OCI-LY7 (cell line): Measurements from ENCODE around the gene DOCK1. TPM values are rescaled to one million over a fixed set of nuclear protein-coding genes. Genes with fewer than 3 reads are reported as not detected.

Source experiments
- BruUV-seq: library from RNA; stranded (reverse); fragments of 400-500 nt; replicated peaks from 2 replicates; lab custom pipeline; 2021; lab: Mats Ljungman, UMichigan
- CTCF ChIA-PET: fragments of 300-600 bp; sonication (Branson Sonifier 250); formaldehyde crosslinking; loops from one replicate; lab custom pipeline; 2022; ENCODE audit warnings: antibody characterized with exemption; ENCODE audit not compliant: unreplicated experiment; lab: Charles Lee
- POLR2A ChIA-PET: fragments of 300-600 bp; sonication (Branson Sonifier 250); formaldehyde crosslinking; loops from one replicate; lab custom pipeline; 2022; ENCODE audit warnings: antibody characterized with exemption; lab: Charles Lee
- DNase-seq: peaks from one replicate; pipeline ENCODE4 v3.0.0-alpha.2; 2015; ENCODE audit warnings: low spot score
- H2AFZ ChIP-seq: fragments of 200-600 bp; sonication (generic), shearing (Covaris generic); 2 replicates; pipeline ENCODE4 v1.6.1; 2014; ENCODE audit warnings: mild to moderate bottlenecking, antibody characterized with exemption, low read length, moderate library complexity
- H3K27ac ChIP-seq: fragments of 200-600 bp; sonication (generic); 2 replicates; pipeline ENCODE4 v1.5.1; 2014; ENCODE audit warnings: mixed run types, low read depth, mild to moderate bottlenecking, moderate library complexity, low read length, inconsistent platforms; ENCODE audit not compliant: poor library complexity, severe bottlenecking
- H3K36me3 ChIP-seq: fragments of 200-600 bp; sonication (generic); 2 replicates; pipeline ENCODE4 v1.6.1; 2014; ENCODE audit warnings: mild to moderate bottlenecking, antibody characterized with exemption, low read length, moderate library complexity, mixed read lengths; ENCODE audit not compliant: insufficient read depth
- H3K4me1 ChIP-seq: fragments of 200-600 bp; sonication (generic); 2 replicates; pipeline ENCODE4 v1.5.1; 2014; ENCODE audit warnings: mild to moderate bottlenecking, low read length; ENCODE audit not compliant: insufficient read depth, poor library complexity, severe bottlenecking
- H3K4me2 ChIP-seq: fragments of 200-600 bp; sonication (generic); 2 replicates; pipeline ENCODE4 v1.6.1; 2014; ENCODE audit warnings: mild to moderate bottlenecking, low read length
- H3K4me3 ChIP-seq: fragments of 200-600 bp; sonication (generic); 2 replicates; pipeline ENCODE4 v1.5.1; 2014; ENCODE audit warnings: mild to moderate bottlenecking, low read depth, low read length; ENCODE audit not compliant: poor library complexity, severe bottlenecking
- H3K79me2 ChIP-seq: fragments of 200-600 bp; sonication (generic); 2 replicates; pipeline ENCODE4 v1.6.1; 2016; ENCODE audit warnings: low read depth, mild to moderate bottlenecking, low read length, moderate library complexity, mixed read lengths; ENCODE audit not compliant: insufficient read depth
- H3K9me2 ChIP-seq: fragments of 200-600 bp; sonication (generic); 2 replicates; pipeline ENCODE4 v1.6.1; 2016; ENCODE audit warnings: mild to moderate bottlenecking, low read length, mixed read lengths; ENCODE audit not compliant: insufficient read depth
- H3K9me3 ChIP-seq: fragments of 200-600 bp; sonication (generic); 2 replicates; pipeline ENCODE4 v1.6.1; 2014; ENCODE audit warnings: mild to moderate bottlenecking, mixed run types, low read length, mixed read lengths
- H4K20me1 ChIP-seq: fragments of 200-600 bp; sonication (generic); 2 replicates; pipeline ENCODE4 v1.6.1; 2014; ENCODE audit warnings: mild to moderate bottlenecking, antibody characterized with exemption, low read length, moderate library complexity, mixed read lengths; ENCODE audit not compliant: insufficient read depth
- EZH2phosphoT487 ChIP-seq: fragments of 200-600 bp; sonication (generic); IDR thresholded peaks from 2 replicates; pipeline ENCODE4 v1.6.1; 2018; ENCODE audit warnings: low read depth, borderline replicate concordance, mild to moderate bottlenecking, mixed run types, antibody characterized with exemption, low read length, moderate library complexity, mixed read lengths
- intact Hi-C: fragments of 100-400 bp; cut with micrococcal nuclease; formaldehyde crosslinking; loops from one replicate; pipeline ENCODE4 v1.10.0; 2022; ENCODE audit not compliant: unreplicated experiment
- total RNA-seq, 2 experiments: library from RNA; depleted of rRNA in 1 of 2; stranded (reverse); fragments of >200 nt in 1 of 2; shearing (Covaris generic) in 1 of 2; gene quantifications; 2 replicates each; pipeline ENCODE4 v1.2.3, GENCODE V29; 2014 to 2022
- TF ChIP-seq, protein P1 (sequence below): fragments of 200-600 bp; sonication (generic); conservative IDR thresholded peaks from 2 replicates; pipeline ENCODE4 v1.5.1; 2014; ENCODE audit warnings: mild to moderate bottlenecking, antibody characterized with exemption, low read length, moderate library complexity, mixed read lengths

Gene DOCK1
- total RNA-seq, 2 experiments from 2014 or later = not detected

DNA sequence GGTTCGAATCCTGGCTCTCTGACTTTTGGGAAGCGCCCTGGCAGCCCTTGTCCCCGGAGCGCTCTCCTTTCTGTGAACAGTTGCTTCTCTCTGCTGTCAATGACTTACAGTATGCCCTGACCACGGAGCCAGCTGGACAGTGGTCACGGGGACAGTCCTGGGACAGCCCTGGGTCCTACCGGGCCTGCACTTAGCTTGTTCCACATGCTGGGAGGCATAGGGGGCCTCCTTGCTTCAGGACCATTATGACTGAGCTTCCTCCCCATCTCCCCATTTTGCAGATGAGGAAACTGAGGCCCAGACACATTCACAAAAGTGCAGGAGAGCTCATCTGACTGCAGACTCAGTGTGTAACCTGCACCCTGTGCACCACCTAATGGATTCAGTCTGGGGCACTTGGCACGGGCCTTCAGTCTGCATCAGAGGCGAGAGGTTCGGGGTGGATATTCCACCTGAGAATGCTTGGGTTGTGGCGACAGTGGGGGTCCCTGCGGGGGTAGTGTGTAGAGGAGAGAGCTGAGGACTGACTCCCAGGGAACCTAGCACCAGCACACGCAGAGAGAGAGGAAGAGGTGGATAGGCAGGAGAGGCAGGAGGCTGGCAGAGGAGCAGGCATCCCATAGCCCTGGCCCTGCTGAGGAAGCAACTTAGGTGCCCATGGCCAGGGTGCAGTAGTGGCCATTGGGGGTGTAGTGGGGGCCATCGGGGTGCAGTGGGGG lies 1.6 kb downstream of the DOCK1 start:
- Histone ChIP-seq H3K36me3 (no peaks in the 10 kb centered on the region), H4K20me1 (no peaks in the 10 kb centered on the region), H2AFZ (no peak overlapping the region), H3K4me1 (no peaks in the 10 kb centered on the region), H3K9me3 (no peaks in the 10 kb centered on the region), H3K79me2 (no peaks in the 10 kb centered on the region), H3K9me2 (no peaks in the 10 kb centered on the region), H3K4me3 (no peak overlapping the region), H3K4me2 (no peak overlapping the region), H3K27ac (no peak overlapping the region)
- no TSS peak for BruUV-seq
- no peak for TF ChIP-seq EZH2phosphoT487
- TF ChIP-seq, protein P1, sequence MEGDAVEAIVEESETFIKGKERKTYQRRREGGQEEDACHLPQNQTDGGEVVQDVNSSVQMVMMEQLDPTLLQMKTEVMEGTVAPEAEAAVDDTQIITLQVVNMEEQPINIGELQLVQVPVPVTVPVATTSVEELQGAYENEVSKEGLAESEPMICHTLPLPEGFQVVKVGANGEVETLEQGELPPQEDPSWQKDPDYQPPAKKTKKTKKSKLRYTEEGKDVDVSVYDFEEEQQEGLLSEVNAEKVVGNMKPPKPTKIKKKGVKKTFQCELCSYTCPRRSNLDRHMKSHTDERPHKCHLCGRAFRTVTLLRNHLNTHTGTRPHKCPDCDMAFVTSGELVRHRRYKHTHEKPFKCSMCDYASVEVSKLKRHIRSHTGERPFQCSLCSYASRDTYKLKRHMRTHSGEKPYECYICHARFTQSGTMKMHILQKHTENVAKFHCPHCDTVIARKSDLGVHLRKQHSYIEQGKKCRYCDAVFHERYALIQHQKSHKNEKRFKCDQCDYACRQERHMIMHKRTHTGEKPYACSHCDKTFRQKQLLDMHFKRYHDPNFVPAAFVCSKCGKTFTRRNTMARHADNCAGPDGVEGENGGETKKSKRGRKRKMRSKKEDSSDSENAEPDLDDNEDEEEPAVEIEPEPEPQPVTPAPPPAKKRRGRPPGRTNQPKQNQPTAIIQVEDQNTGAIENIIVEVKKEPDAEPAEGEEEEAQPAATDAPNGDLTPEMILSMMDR = no peak
- intact Hi-C loops = no loop called here
- CTCF ChIA-PET = no interaction called here
- no peak for DNase-seq
- POLR2A ChIA-PET = no interaction called here

DNA sequence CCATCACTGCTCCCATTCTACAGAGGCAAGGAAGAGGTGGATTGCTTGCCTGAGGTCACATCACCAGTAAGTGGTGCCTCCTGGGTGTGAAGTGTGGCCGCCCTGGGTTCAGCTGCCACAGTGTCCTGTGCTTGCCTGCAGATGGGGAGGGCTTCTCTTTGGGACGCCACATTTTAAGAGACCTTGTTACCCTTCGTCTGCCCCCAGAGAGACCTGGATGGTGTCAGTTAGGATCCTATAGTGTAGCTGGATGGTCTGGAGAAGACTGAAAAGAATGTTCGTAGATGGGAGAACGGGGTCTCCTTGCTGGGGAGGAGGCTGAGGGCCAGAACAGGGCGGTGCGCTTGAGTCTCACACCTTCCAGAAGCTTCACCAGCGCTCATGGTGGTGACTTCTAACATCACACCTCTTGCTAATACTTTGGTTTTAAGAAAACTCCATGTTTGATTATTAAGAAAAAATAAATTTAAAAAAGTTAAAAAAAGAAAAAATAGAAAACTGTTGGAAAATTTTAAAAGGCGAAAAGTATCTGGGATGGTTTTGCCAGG lies 2.3 kb downstream of the DOCK1 start:
- H3K36me3 ChIP-seq = no peaks in the 10 kb centered on the region
- no peak for TF ChIP-seq EZH2phosphoT487
- TF ChIP-seq, protein P1 = no peak
- no peak overlapping the region for H3K27ac ChIP-seq
- H4K20me1 ChIP-seq = no peaks in the 10 kb centered on the region
- no peak overlapping the region for H2AFZ ChIP-seq
- no peaks in the 10 kb centered on the region for H3K9me3 ChIP-seq
- no peak overlapping the region for H3K4me2 ChIP-seq
- no peaks in the 10 kb centered on the region for H3K4me1 ChIP-seq
- ChIA-PET POLR2A (no interaction called here), CTCF (no interaction called here)
- BruUV-seq = no TSS peak
- no peaks in the 10 kb centered on the region for H3K79me2 ChIP-seq
- no peak for DNase-seq
- no peaks in the 10 kb centered on the region for H3K9me2 ChIP-seq
- intact Hi-C loops = no loop called here
- no peak overlapping the region for H3K4me3 ChIP-seq

DNA sequence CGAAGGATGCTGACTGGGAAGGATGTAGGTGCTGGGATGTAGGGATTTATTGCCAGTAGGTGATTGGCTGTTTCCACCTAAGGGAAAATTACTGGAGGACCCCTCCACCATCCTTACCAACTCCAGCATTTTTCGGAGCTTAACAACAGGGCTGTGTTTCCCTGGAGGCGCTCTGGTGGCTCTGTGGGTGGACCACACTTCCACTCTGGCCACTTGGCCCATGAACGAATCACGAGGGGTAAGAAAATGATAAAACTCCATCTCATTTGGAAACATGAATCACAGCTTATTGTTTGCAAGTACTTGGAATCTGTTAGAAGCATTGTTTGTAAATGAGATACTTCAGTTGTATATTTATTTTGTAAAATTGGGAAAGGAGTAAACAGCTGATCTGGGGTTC lies 3.0 kb downstream of the DOCK1 start:
- H3K4me2 ChIP-seq = no peak overlapping the region
- intact Hi-C loops = no loop called here
- H3K4me1 ChIP-seq = no peaks in the 10 kb centered on the region
- DNase-seq = no peak
- ChIA-PET POLR2A (no interaction called here), CTCF (no interaction called here)
- BruUV-seq = no TSS peak
- no peaks in the 10 kb centered on the region for H3K36me3 ChIP-seq
- no peak overlapping the region for H3K4me3 ChIP-seq
- H3K27ac ChIP-seq = no peak overlapping the region
- H4K20me1 ChIP-seq = no peaks in the 10 kb centered on the region
- TF ChIP-seq EZH2phosphoT487 = no peak
- TF ChIP-seq, protein P1 = no peak
- no peaks in the 10 kb centered on the region for H3K9me3 ChIP-seq
- no peaks in the 10 kb centered on the region for H3K79me2 ChIP-seq
- no peak overlapping the region for H2AFZ ChIP-seq
- H3K9me2 ChIP-seq = no peaks in the 10 kb centered on the region
